DMS79 treated with DMSO at 0.1 percent for 48 hours (cell line): ENCODE measurements around the gene PRR33.
"Not testable (repeated sequence)": the region's sequence is repeated elsewhere in the genome, so short reads cannot be mapped to it uniquely, and the experiment has no call there.

Experiments used
- DNase-seq: peaks from one replicate; lab custom pipeline; 2025; lab: John Stamatoyannopoulos, UW

PRR33 gene

GRCh38 chr11:1888811-1889210 lies 2.9 kb downstream of the PRR33 start:
- DNase-seq, result no peak

DNA sequence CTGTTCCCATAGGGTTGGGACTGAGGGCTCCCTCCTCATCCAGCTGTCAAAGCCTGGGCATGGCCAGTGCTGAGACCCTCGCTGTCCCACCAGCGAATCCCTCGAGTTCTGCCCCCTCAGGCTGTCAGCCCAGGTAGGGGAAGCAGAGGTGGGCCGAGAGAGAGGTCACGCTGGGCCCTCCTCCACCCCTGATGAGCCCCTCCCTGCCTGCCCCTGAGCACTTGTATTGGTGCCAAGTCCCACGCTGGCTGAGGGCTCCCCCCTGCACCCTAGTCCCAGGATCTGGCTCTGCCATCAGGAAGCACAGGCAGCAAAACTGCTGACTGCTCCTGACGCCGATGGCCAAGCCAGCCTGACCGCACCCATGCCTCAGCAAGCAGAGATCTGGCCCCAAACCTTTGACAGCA lies 3.3 kb downstream of the PRR33 start:
- DNase-seq, result no peak

DNA sequence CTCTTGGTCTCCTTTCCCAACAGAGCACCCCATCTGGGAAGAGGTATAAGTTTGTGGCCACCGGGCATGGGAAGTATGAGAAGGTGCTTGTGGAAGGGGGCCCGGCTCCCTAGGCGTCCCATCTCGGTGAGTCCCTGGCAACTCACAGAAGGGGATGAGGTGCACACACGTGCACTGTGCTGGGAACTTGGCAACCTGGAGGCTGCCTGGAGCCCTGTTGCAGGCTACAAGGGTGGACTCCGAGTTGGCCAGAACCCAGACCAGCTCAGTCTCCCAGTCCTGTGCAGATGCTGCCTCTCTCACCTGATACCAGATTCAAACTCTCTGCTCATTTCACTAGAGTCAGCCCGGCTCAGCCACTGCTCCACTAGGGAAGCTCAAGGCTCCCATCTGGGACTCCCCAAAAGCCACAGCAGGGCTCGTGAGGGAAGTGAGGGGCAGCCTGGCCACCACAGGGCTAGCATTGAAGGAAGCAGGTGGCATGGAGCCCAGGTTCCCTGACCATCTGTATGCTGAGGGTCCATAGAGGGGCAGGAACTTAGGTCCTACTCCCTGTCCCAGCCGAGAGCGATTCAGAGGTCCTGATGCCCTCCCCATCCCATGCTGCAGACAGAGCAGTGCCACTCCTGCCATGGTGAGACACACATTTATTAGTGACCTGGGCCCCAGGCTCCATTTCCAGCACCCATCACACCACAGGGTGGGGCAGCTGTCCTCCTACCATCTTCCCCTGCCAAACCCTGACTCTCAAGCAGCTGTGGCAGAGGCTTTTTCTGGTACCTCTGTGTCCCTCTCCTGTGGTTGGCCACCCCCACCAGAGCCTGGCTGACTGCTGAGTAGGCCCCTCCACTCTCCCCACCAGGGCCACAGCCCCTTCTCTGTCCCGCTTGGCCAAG lies 4.0 kb downstream of the PRR33 start:
- no peak for DNase-seq

GRCh38 chr11:1886551-1886950 lies 5.1 kb downstream of the PRR33 start:
- not testable (repeated sequence) for DNase-seq

- DNase-seq, result no peak
Observed at GRCh38 chr11:1884303-1884700, 7.4 kb downstream of the PRR33 start.

- DNase-seq, result no peak
Observed at GRCh38 chr11:1883346-1884302, 8.1 kb downstream of the PRR33 start.

DNA sequence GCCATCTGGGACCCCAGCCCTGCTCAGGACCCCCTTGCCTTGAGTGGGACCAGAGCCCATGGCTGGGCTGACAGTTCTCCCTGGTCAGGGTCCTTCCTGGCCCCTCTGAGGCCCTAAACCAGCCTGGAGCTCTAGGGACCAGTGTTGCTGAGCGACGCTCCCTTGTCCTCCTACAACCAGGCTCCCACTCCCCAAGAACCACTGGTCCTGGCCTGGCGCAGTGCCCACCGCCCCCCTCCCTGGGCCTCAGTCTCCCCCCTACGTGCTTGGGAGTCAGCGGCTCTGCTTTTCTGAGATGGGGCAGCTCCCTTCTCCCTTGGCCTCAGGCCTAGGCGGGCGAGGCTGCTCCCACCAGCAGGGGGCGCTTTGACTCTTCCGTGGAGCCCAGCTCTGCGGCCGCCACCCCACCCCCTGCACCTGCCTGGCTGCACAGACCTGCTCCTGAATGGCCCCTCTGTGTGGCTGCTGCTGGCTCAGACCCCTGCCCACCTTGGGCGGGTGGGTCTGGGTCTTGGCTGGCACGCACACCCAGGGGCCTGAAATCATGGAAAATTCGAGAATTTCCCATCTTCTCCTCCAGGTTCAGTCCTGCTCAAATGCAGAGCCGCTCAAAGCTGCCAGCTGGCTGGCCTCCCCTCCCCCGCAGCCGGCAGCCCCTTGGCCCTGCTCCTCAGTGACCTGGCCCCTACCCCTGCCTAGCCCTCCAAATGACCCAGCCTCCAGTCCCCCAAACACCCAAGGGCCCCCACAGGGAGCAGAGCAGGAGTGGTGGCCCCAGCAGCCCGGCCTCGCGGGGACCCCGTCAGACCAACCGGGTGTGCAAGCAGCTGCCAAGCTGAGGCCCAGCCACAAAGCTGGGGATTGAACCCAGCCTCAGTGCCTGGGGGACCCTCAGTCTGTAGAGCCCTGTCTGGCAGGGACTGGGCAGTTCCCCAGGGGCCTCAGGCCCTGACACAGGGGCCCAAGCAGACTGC lies 9.1 kb downstream of the PRR33 start:
- DNase-seq, result peak; percentile 14

GRCh38 chr11:1881442-1882264 lies 10.0 kb downstream of the PRR33 start:
- DNase-seq, result no peak

GRCh38 chr11:1880746-1881441 lies 10.8 kb downstream of the PRR33 start:
- DNase-seq, result no peak

DNA sequence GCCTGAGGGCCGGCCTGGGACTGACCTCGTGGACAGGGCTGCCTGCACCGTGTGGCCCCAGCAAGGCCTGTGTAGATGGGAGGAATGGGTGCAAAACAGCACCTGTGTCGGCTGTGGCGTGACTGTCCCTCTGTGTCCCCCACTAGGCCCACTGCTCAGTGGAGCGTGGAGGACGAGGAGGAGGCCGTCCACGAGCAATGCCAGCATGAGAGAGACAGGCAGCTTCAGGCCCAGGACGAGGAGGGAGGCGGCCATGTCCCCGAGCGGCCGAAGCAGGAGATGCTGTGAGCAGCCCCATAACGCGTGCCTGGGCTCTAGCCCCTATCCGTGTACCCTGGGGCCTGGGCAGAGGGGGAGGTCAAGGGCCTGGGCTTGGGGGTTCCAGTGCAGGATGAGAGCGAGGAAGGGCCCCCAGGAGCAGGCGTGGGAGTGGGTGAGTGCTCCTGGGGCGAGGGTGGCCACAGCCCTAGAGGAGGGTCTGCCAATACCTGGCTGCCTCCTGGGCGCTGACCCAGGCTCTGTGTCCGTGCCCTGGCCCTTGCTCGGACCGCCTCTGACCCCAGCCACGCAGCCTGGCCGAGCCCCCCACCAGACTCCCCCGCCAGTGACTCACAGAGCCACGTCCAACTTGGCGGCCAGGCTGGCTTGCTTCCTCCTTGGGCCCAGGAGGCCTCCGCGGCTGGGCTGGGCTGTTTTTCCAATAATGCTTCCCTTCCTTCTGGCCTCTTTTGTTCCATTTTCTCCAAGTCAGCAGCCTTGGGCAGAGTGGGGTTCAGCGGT lies 11.6 kb downstream of the PRR33 start:
- no peak for DNase-seq

- no peak for DNase-seq
Observed at GRCh38 chr11:1879342-1879940, 12.3 kb downstream of the PRR33 start.

GRCh38 chr11:1878137-1879031 lies 13.3 kb downstream of the PRR33 start:
- no peak for DNase-seq

DNA sequence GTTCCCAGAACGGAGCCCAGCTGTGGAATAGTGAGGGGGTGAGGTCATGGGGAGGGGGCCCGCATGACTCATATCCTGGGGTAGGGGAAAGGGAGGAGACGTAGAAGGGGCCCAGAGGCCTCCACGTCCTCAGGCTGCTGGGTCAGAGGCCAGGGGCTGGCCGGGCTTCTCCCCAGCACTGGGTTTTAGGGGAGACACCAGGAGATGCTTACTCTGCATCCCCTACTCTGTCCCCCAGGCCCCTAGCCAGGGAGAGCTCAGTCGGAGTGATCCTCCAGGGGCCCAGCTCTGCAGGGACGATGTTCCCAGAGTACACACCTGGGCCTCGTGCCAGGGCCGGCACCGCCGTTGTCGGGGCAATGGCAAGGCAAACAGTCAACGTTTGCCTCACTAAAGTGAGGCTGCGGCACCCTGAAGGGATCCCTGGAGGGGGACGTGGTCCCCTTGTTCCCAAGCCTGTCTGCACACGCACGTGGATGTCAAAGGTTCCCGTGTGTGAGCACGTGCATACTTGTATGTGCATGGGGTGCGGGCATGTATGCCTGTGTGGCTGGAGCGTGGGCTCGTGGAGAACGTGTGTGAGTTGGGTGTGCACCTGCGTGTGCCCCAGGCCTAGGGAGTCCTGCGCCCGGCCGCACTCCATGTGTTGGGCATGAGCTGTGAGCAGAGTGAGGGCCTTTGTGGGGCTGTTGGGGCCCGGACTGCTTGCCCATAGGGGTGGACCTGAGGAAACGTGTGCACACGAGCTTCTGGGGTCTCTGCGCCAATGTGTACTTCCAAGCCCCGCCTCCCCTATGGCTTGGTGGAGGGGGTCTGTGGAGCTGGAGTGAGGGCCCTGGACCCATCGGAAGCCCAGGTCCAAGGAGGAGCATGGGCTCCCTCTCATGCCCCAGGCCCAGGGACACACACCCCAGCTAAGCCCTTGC lies 14.2 kb downstream of the PRR33 start:
- no peak for DNase-seq

DNA sequence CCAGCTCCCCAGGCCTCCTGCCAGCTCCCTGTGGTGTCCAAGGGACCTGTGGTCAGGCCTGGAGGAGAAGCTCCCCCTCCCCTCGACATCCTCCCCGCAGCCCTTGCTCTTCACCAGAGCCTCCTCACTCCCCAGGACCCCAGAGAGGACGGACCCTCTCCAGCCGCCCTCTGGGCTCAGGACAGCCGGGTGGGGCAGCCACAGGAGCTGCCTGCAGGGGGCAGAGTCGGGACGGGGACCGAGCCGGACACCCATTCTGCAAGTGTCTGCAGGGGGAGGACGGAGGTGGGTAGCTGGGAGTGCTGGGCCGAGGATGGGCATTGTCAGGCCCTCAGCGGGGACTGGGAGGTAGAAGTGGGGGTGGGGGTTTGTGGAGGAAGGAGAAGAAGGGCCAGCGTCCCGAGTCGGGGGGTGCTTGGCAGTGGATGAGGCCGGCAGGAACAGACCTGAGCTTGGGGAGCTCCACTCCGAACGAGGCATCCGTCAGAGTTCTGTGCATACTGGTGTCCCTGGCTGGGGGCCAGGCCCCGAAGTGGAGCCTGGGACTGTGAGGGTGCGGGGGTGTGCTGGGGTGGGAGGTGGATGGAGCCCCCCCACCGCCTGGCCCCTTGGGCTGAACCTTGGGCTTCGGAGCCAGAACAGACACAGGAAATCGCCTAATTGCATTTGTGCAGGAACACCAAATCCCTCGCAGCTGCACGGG lies 15.2 kb downstream of the PRR33 start:
- DNase-seq, result no peak

GRCh38 chr11:1875851-1876301 lies 15.8 kb downstream of the PRR33 start:
- DNase-seq, result not testable (repeated sequence)
